HEK293 (cell line): ENCODE data around the gene ZNF451.

Experiments
- KLF1 ChIP-seq: fragments of 450-650 bp; formaldehyde crosslinking; IDR thresholded peaks from 2 replicates; pipeline ENCODE4 v1.5.1; 2016; ENCODE audit warnings: missing biosample characterization, missing genetic modification characterization
- PRDM10 ChIP-seq: fragments of 450-650 bp; formaldehyde crosslinking; IDR thresholded peaks from 2 replicates; pipeline ENCODE4 v1.5.1; 2016; ENCODE audit warnings: missing biosample characterization, missing genetic modification characterization
- RBAK ChIP-seq: fragments of 450-650 bp; formaldehyde crosslinking; IDR thresholded peaks from 2 replicates; pipeline ENCODE4 v1.5.1; 2016; ENCODE audit warnings: missing biosample characterization, missing genetic modification characterization
- REPIN1 ChIP-seq: fragments of 450-650 bp; formaldehyde crosslinking; IDR thresholded peaks from 2 replicates; pipeline ENCODE4 v1.5.1; 2017; ENCODE audit warnings: missing biosample characterization, missing genetic modification characterization, low read depth
- REST ChIP-seq: fragments of 450-650 bp; formaldehyde crosslinking; IDR thresholded peaks from 2 replicates; pipeline ENCODE4 v1.5.1; 2016; ENCODE audit warnings: missing biosample characterization, missing genetic modification characterization
- ZBTB1 ChIP-seq: fragments of 450-650 bp; formaldehyde crosslinking; IDR thresholded peaks from 2 replicates; pipeline ENCODE4 v1.5.1; 2016; ENCODE audit warnings: missing biosample characterization, missing genetic modification characterization
- ZBTB10 ChIP-seq: fragments of 450-650 bp; formaldehyde crosslinking; IDR thresholded peaks from 2 replicates; pipeline ENCODE4 v1.5.1; 2016; ENCODE audit warnings: missing biosample characterization, missing genetic modification characterization
- ZBTB11 ChIP-seq: fragments of 450-650 bp; formaldehyde crosslinking; conservative IDR thresholded peaks from 2 replicates; pipeline ENCODE4 v1.5.1; 2016; ENCODE audit warnings: low read depth, missing biosample characterization, missing genetic modification characterization
- ZBTB26 ChIP-seq: fragments of 450-650 bp; formaldehyde crosslinking; optimal IDR thresholded peaks from 2 replicates; pipeline ENCODE3; 2016; ENCODE audit warnings: missing biosample characterization, mild to moderate bottlenecking, missing genetic modification characterization
- ZNF16 ChIP-seq: fragments of 450-650 bp; formaldehyde crosslinking; IDR thresholded peaks from 2 replicates; pipeline ENCODE4 v1.5.1; 2016; ENCODE audit warnings: low read depth, missing biosample characterization, missing genetic modification characterization
- ZNF223 ChIP-seq: fragments of 450-650 bp; formaldehyde crosslinking; IDR thresholded peaks from 2 replicates; pipeline ENCODE4 v1.5.1; 2016; ENCODE audit warnings: missing biosample characterization, missing genetic modification characterization
- ZNF302 ChIP-seq: fragments of 450-650 bp; formaldehyde crosslinking; IDR thresholded peaks from 2 replicates; pipeline ENCODE4 v1.5.1; 2016; ENCODE audit warnings: missing biosample characterization, missing genetic modification characterization, low read depth
- ZNF354C ChIP-seq: fragments of 450-650 bp; formaldehyde crosslinking; IDR thresholded peaks from 2 replicates; pipeline ENCODE4 v1.5.1; 2016; ENCODE audit warnings: missing biosample characterization, missing genetic modification characterization, low read depth, borderline replicate concordance
- ZNF37A ChIP-seq: fragments of 450-650 bp; IDR thresholded peaks from 2 replicates; pipeline ENCODE4 v1.5.1; 2018; ENCODE audit warnings: missing biosample characterization, missing genetic modification characterization
- ZNF404 ChIP-seq: fragments of 450-650 bp; formaldehyde crosslinking; IDR thresholded peaks from 2 replicates; pipeline ENCODE4 v1.5.1; 2017; ENCODE audit warnings: missing biosample characterization, missing genetic modification characterization
- ZNF501 ChIP-seq: fragments of 450-650 bp; formaldehyde crosslinking; IDR thresholded peaks from 2 replicates; pipeline ENCODE4 v1.5.1; 2016; ENCODE audit warnings: missing biosample characterization, missing genetic modification characterization
- ZNF621 ChIP-seq: fragments of 450-650 bp; formaldehyde crosslinking; IDR thresholded peaks from 2 replicates; pipeline ENCODE4 v1.5.1; 2017; ENCODE audit warnings: missing biosample characterization, missing genetic modification characterization
- ZNF624 ChIP-seq: fragments of 450-650 bp; formaldehyde crosslinking; IDR thresholded peaks from 2 replicates; pipeline ENCODE4 v1.5.1; 2017; ENCODE audit warnings: missing biosample characterization, missing genetic modification characterization
- ZNF629 ChIP-seq: fragments of 450-650 bp; formaldehyde crosslinking; IDR thresholded peaks from 2 replicates; pipeline ENCODE4 v1.5.1; 2017; ENCODE audit warnings: missing biosample characterization, missing genetic modification characterization
- ZNF654 ChIP-seq: fragments of 450-650 bp; formaldehyde crosslinking; IDR thresholded peaks from 2 replicates; pipeline ENCODE4 v1.5.1; 2016; ENCODE audit warnings: low read depth, missing biosample characterization, missing genetic modification characterization
- ZNF707 ChIP-seq: fragments of 450-650 bp; formaldehyde crosslinking; IDR thresholded peaks from 2 replicates; pipeline ENCODE4 v1.5.1; 2016; ENCODE audit warnings: missing biosample characterization, missing genetic modification characterization
- ZNF830 ChIP-seq: fragments of 450-650 bp; IDR thresholded peaks from 2 replicates; pipeline ENCODE4 v1.5.0; 2018; ENCODE audit warnings: missing biosample characterization, missing genetic modification characterization, low read depth, mild to moderate bottlenecking, moderate library complexity
- ZXDB ChIP-seq: fragments of 450-650 bp; formaldehyde crosslinking; IDR thresholded peaks from 2 replicates; pipeline ENCODE4 v1.5.1; 2016; ENCODE audit warnings: missing biosample characterization, missing genetic modification characterization

ZNF451 gene

GRCh38 chr6:57089687-57090457 lies at the start of gene ZNF451 (continued):
- peak; percentile 87 for TF ChIP-seq ZNF501 (tag by site-specific recombination)
- no peak for TF ChIP-seq ZNF354C (tag by site-specific recombination)
- no peak for TF ChIP-seq REPIN1
- TF ChIP-seq ZNF629 (tag by site-specific recombination), result peak; percentile 88
- no peak for TF ChIP-seq REST (tag by site-specific recombination)
- no peak for TF ChIP-seq ZBTB1 (tag by site-specific recombination)
- TF ChIP-seq KLF1, result peak; percentile 80
- no peak for TF ChIP-seq ZNF654 (tag by site-specific recombination)
- no peak for TF ChIP-seq ZNF707 (tag by site-specific recombination)
- no peak for TF ChIP-seq RBAK
- TF ChIP-seq ZBTB10 (tag by site-specific recombination), result no peak
- TF ChIP-seq ZNF223 (tag by site-specific recombination), result no peak
- peak; percentile 75 for TF ChIP-seq PRDM10 (tag by site-specific recombination)
- TF ChIP-seq ZNF404 (tag by site-specific recombination), result no peak
- no peak for TF ChIP-seq ZNF37A (tag by site-specific recombination)
- TF ChIP-seq ZNF16, result no peak
- TF ChIP-seq ZBTB26 (tag by site-specific recombination), result peak; percentile 70
- TF ChIP-seq ZNF302 (tag by site-specific recombination), result no peak
- no peak for TF ChIP-seq ZNF624
- TF ChIP-seq ZNF621, result no peak
- TF ChIP-seq ZBTB11 (tag by site-specific recombination), result peak; percentile 90
- TF ChIP-seq ZXDB (tag by site-specific recombination), result peak; percentile 91
- no peak for TF ChIP-seq ZNF830
